ENCODE results near the gene MZT1.

Gene MZT1

DNA sequence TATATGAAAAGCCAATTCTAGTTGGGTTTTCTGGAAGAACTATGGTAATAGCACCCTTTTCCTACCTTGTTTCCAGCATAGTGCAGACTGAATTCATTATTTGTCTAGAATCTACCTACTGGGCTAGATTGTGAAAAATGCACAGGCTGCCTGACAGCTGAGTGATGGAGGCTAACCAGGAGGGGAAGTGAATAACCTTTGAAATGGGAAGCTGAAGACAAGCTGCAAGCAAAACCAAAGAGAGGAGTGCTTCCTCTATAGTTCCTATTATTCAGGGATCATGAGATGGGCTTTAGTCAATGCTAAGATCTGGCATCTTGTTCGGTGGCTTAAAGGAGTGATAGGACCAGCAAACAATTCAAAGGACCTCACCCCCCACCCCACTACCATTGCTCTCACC lies 26.9 kb downstream of the MZT1 start:
- no peaks in the 10 kb centered on the region for H3K4me1 Mint-ChIP-seq
- ATAC-seq = no peak
- H3K27ac Mint-ChIP-seq = no peak overlapping the region

DNA sequence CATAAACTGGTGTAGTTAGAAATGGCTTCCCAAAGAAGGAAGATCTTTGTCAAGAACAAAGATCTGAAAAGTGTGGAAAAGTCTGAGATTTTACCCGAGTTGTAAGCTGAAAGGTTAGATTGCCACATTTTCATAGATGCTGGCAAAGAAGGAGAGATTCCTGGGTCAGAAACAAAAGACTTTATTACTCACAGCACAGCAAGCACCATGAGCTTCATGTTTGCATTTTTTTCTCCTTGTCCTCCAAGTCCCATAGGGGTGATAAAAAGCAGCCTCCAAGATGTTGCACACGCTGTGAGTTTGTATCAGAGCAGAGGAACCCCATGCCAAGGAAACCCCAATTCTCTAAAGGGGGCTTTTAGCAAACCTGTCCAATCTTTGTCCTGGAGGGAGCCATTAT lies 29.3 kb downstream of the MZT1 start:
- Mint-ChIP-seq H3K27ac (no peak overlapping the region), H3K36me3 (ENCODE audit: low read depth) (peaks cover 1% of the 10 kb centered on the region), H3K27me3 (peaks cover 2% of the 10 kb centered on the region), H3K9me3 (peaks cover 9% of the 10 kb centered on the region), H3K4me1 (no peaks in the 10 kb centered on the region), H3K4me3 (no peak overlapping the region)
- DNase-seq = no peak
- no peak for ATAC-seq

More for the DNA sequence above, 26.9 kb downstream of the MZT1 start:
- Mint-ChIP-seq H3K4me3 (no peak overlapping the region), H3K9me3 (peaks cover 15% of the 10 kb centered on the region), H3K36me3 (ENCODE audit: low read depth) (peaks cover 3% of the 10 kb centered on the region), H3K27me3 (no peaks in the 10 kb centered on the region)
- no peak for DNase-seq

DNA sequence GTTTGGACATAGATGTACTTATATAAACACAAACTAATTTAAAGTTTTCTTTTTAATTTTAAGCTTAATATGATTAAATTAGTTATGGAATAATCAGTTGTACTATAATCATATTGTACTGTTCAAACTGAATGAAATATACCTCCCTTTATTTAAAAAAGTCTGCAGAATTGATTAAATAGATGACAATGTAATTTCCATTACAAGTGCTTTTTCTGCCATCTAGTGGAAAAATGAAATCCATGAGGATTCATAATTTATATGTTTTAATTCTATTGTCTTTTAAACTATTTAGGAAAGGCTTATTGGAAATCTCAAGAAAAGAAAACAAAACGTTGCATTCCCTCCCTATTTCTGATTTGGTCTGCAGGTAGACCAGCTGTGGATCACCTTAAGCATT lies 30.9 kb downstream of the MZT1 start:
- Mint-ChIP-seq H3K4me1 (no peaks in the 10 kb centered on the region), H3K36me3 (ENCODE audit: low read depth) (peaks cover 1% of the 10 kb centered on the region), H3K27ac (no peak overlapping the region), H3K27me3 (peaks cover 2% of the 10 kb centered on the region), H3K4me3 (no peak overlapping the region), H3K9me3 (peaks cover 8% of the 10 kb centered on the region)
- no peak for DNase-seq
- ATAC-seq = no peak

DNA sequence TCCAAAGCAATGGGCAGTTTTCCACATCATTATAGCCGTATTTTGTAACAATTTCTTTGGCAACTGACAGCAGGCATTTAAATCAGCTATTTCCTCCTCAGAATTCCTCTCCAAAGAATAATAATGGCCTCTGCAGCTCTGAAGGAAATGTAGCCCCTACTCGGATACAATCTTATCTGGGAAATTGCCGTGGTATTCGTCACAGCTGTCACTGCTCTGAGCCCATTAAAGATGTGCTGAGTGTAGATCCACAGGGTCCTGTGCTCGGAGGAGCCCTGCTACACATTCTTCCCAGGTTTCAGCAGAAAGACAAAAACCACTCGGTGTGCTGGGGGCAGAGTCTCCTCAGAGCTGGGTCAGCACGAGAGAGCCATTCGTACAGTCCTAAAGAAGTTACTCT lies 33.1 kb downstream of the MZT1 start:
- ATAC-seq (no peak), DNase-seq (no peak)
- H3K36me3 Mint-ChIP-seq (ENCODE audit: low read depth) = no peaks in the 10 kb centered on the region
- no peak overlapping the region for H3K27ac Mint-ChIP-seq
- peaks cover 5% of the 10 kb centered on the region for H3K27me3 Mint-ChIP-seq
- no peaks in the 10 kb centered on the region for H3K4me1 Mint-ChIP-seq
- no peak overlapping the region for H3K4me3 Mint-ChIP-seq
- peaks cover 6% of the 10 kb centered on the region for H3K9me3 Mint-ChIP-seq

DNA sequence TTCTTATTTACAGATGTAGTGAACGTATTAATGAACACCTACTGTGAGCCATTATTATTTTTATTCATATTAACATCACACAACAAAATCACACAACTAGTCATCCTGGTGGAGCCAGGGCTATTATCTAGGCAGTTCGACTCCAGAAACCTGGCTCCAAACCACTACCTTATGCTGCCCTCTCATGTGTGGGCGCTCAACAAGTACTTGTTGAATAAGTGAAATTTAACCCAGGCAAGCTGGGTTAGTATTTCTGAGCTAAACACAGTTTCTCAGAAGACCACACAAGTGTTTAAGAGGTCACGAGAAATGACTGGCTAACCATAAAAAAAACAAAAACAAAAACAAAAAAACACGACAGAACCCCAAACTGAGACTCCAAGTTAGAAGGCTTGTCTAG lies 33.6 kb downstream of the MZT1 start:
- Mint-ChIP-seq H3K27me3 (peaks cover 5% of the 10 kb centered on the region), H3K36me3 (ENCODE audit: low read depth) (no peaks in the 10 kb centered on the region), H3K27ac (no peak overlapping the region), H3K4me3 (no peak overlapping the region), H3K4me1 (no peaks in the 10 kb centered on the region), H3K9me3 (peaks cover 6% of the 10 kb centered on the region)
- ATAC-seq (no peak), DNase-seq (no peak)

DNA sequence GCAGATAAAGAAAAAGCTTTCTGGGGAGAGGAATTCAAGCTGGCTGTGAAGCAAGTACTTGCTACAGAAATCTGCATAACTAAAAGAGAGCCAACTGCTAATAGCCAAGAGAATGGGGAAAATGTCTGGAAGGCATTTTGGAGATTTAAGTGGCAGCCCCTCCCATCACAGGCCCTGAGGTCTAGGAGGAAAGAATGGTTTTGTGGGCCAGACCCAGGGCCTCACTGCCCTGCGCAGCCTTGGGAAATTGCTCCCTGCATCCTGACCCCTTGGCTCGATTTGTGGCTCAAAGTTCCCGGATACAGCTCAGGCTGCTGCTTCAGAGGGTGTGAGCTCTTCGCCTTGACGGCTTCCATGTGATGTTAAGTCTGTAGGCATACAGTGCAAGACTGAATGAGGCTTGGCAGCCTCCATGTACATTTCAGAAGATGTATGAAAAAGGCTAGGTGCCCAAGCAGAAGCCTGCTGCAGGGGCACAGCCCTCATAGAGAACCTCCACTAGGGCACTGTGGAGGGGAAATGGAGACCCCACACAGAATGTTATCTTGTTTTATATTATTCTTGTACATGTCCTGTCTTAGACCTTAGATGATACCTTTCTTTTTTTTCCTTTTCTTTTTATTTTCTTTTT lies 34.4 kb downstream of the MZT1 start:
- H3K36me3 Mint-ChIP-seq (ENCODE audit: low read depth) = no peaks in the 10 kb centered on the region
- H3K4me1 Mint-ChIP-seq = no peaks in the 10 kb centered on the region
- H3K27ac Mint-ChIP-seq = no peak overlapping the region
- H3K4me3 Mint-ChIP-seq = no peak overlapping the region
- H3K27me3 Mint-ChIP-seq = peaks cover 5% of the 10 kb centered on the region
- ATAC-seq (no peak), DNase-seq (no peak)
- peaks cover 6% of the 10 kb centered on the region for H3K9me3 Mint-ChIP-seq

DNA sequence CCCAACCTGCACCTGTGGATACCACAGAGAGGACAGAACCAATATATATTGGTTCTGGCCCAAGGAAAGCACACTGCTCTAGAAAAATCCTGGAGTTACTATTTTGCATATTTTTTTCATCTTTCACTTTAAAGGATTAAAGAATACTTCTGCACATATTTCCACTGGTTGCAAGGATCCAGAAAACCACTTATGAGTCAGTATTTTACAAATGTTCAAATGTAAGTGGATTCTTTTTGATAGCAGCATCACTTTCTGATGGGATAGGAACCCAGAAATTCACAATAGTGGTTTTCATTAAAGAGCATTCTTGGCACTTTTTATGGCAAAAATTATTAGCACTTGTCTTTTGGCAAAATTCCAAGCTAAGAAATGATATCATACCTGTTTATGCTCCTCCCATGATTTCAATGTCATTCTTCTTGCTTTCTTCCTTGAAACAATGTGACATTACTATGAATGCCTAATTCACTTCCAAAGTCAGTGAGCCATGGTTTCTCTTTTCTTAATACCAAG lies 38.2 kb downstream of the MZT1 start:
- peaks cover 5% of the 10 kb centered on the region for H3K27me3 Mint-ChIP-seq
- H3K9me3 Mint-ChIP-seq = peaks cover 6% of the 10 kb centered on the region
- H3K4me3 Mint-ChIP-seq = no peak overlapping the region
- no peaks in the 10 kb centered on the region for H3K4me1 Mint-ChIP-seq
- DNase-seq = no peak
- no peaks in the 10 kb centered on the region for H3K36me3 Mint-ChIP-seq (ENCODE audit: low read depth)
- H3K27ac Mint-ChIP-seq = no peak overlapping the region
- ATAC-seq = no peak

DNA sequence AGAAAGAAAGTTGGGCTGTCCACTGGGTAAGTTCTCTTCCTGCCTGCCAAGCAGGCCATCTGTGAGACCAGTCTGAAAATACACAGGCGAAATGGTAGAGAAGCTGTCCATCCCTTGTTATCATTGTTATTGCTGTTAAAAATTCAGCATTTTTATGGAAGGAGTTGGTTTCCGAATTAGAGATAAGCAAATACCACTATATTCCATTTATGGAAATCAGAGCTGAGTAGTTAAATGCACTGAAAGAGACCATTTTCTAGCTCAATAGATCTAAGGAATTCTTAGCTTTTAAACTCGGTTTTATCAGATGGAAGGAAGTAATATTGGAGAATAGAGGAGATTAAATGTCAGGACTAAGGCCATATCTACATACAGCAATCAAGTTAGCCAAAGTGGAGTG lies 40.7 kb downstream of the MZT1 start:
- Mint-ChIP-seq H3K9me3 (no peaks in the 10 kb centered on the region), H3K27me3 (peaks cover 11% of the 10 kb centered on the region), H3K4me3 (no peak overlapping the region), H3K4me1 (no peaks in the 10 kb centered on the region), H3K36me3 (ENCODE audit: low read depth) (no peaks in the 10 kb centered on the region), H3K27ac (no peak overlapping the region)
- DNase-seq = no peak
- ATAC-seq = no peak

DNA sequence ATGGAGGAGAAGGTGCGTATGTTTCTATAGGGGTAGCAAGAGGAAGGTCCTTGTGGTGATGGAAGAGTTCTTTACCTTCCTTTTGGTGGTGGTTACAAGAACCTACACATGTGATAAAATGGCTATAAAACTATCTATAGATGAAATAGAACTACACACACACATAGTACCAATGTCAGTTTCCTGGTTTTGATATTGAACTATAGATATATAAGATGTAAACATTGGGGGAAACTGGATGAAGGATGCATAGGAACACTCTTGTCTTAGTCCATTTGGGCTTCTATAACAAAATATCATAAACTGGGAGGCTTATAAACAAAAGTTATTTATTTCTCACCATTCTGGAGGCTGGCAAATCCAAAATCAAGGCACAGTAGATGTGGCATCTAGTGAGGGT lies 47.1 kb downstream of the MZT1 start:
- Mint-ChIP-seq H3K4me1 (no peaks in the 10 kb centered on the region), H3K27ac (no peak overlapping the region), H3K27me3 (peaks cover 7% of the 10 kb centered on the region), H3K4me3 (no peak overlapping the region), H3K36me3 (ENCODE audit: low read depth) (no peaks in the 10 kb centered on the region), H3K9me3 (no peaks in the 10 kb centered on the region)
- ATAC-seq = no peak
- DNase-seq = no peak

DNA sequence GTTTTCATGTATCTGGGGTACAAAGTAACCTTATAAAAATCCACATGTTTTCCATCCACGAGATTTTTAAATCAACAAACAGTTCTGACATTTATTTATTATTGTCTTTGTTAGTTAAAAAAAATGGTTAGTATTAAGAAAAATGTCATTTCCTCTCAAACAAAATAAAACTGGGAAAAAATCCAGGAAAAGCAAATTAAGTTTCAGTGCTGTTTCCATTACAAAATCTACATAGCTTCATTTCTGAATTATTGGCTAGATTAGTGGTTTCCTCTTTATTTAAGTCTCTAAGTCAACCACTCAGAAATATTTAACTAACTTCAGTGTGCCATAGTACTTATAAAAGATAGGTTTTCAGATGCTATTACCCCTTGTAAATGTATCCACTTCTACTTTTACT lies 49.1 kb downstream of the MZT1 start:
- ATAC-seq (no peak), DNase-seq (no peak)
- no peak overlapping the region for H3K4me3 Mint-ChIP-seq
- H3K36me3 Mint-ChIP-seq (ENCODE audit: low read depth) = no peaks in the 10 kb centered on the region
- no peaks in the 10 kb centered on the region for H3K9me3 Mint-ChIP-seq
- no peaks in the 10 kb centered on the region for H3K4me1 Mint-ChIP-seq
- H3K27me3 Mint-ChIP-seq = peaks cover 6% of the 10 kb centered on the region
- no peak overlapping the region for H3K27ac Mint-ChIP-seq

DNA sequence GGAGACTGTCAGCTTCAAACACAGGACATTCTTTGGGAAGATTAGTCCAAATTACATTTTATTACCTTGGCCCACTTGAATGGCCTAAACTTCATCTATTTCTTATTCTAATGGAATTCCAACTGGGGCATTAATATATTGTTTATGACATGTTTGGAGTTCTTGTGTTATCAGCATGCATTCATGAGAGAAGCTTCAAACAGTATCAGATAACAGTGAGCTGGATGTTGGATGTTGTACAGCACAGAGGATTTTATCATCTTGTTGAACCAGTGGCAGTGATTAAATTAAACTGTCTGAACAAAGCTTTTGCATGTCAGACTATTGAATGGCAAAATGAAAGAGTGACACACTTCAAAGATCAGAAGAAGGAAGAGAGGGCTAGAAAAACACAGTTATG lies 50.0 kb downstream of the MZT1 start:
- no peaks in the 10 kb centered on the region for H3K36me3 Mint-ChIP-seq (ENCODE audit: low read depth)

DNA sequence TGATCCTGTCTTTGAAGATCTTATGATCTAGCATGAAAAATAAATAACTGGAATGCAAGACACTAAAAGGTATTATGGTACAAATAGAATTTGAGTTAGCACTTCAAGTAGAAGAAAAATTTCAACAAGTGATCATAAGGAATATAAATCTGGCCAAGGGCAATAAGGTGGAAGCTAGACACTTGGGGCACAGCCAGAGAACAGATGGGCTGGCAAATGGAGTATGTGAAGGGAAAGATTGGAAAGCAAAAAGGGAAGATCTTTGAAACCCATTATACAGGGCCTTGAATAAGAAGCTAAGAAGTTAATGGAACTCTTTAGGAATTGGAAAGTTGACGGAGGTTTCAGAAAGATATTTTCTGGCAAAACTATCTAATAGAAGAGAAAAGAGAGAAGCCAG lies 61.0 kb downstream of the MZT1 start:
- Mint-ChIP-seq H3K4me1 (no peaks in the 10 kb centered on the region), H3K36me3 (ENCODE audit: low read depth) (no peaks in the 10 kb centered on the region), H3K9me3 (no peaks in the 10 kb centered on the region), H3K27me3 (peaks cover 14% of the 10 kb centered on the region), H3K27ac (no peak overlapping the region), H3K4me3 (no peak overlapping the region)
- no peak for ATAC-seq
- no peak for DNase-seq

More for the DNA sequence above, 50.0 kb downstream of the MZT1 start:
- DNase-seq (no peak), ATAC-seq (no peak)
- Mint-ChIP-seq H3K4me1 (no peaks in the 10 kb centered on the region), H3K9me3 (no peaks in the 10 kb centered on the region), H3K27ac (no peak overlapping the region), H3K4me3 (no peak overlapping the region), H3K27me3 (peaks cover 6% of the 10 kb centered on the region)

DNA sequence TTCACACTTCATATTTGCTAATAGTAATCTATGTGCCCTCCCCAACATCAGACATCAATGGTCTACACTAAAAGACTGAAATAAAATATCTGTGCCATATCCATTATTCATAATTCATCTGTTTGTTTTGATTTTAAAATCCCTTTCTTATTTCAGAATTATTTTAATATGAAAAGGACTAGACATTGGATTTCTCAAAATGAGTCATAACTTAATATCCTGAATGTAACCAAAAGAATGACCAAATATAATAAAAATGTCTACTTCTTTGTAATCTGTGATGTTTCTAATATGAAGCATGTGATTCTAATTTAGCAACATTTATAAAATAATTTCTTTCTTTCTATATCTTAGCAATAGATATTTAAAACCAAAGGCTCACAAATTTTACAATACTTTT lies 64.9 kb downstream of the MZT1 start:
- Mint-ChIP-seq H3K27me3 (peaks cover 22% of the 10 kb centered on the region), H3K9me3 (no peaks in the 10 kb centered on the region), H3K36me3 (ENCODE audit: low read depth) (no peaks in the 10 kb centered on the region), H3K4me3 (no peak overlapping the region), H3K27ac (no peak overlapping the region), H3K4me1 (no peaks in the 10 kb centered on the region)
- DNase-seq = no peak
- ATAC-seq = no peak
